HepG2 (cell line): ENCODE results near the gene PLCXD1. TPM values are rescaled to one million over a fixed set of nuclear protein-coding genes. Genes with fewer than 3 reads are reported as not detected.

Experiments
- ATAC-seq: fragments of 200-7000 bp; cut with Tn5 transposase; 3 replicates; pipeline ENCODE4 v1.9.1; 2020; ENCODE audit warnings: mild to moderate bottlenecking, moderate library complexity
- BruUV-seq: library from RNA; stranded (reverse); fragments of 400-500 nt; replicated peaks from 2 replicates; lab custom pipeline; 2021; lab: Mats Ljungman, UMichigan
- CTCF ChIA-PET: fragments of 300-600 bp; formaldehyde crosslinking; extraction: SDS; loops from one replicate; lab custom pipeline; 2021; ENCODE audit warnings: low total read pairs, inconsistent platforms, low intra/inter-chr PET ratio; lab: Yijun Ruan, JAX
- POLR2A ChIA-PET: fragments of 350-600 bp; sonication (Branson Sonifier 250); formaldehyde crosslinking; loops from one replicate; lab custom pipeline; 2020; ENCODE audit warnings: antibody characterized with exemption, inconsistent platforms; lab: Yijun Ruan, JAX
- DNase-seq: peaks from one replicate; pipeline ENCODE4 v3.0.0-alpha.2; 2015; ENCODE audit warnings: low spot score
- FAIRE-seq: peaks from 3 replicates; lab custom pipeline; 2011; peaks lifted over from hg19 to GRCh38; lab: Jason Lieb, UNC
- H2AFZ ChIP-seq: one replicate; pipeline ENCODE4 v1.6.1; 2011; ENCODE audit warnings: low read length, inconsistent platforms
- H3K27ac ChIP-seq: fragments of 300-600 bp; 3 replicates; pipeline ENCODE4 v1.8.0; 2011; ENCODE audit warnings: mixed run types, mild to moderate bottlenecking, mixed read lengths, low read length, inconsistent platforms; ENCODE audit not compliant: insufficient read depth; ENCODE audit errors: extremely low read length
- H3K27me3 ChIP-seq, 2 experiments: fragments of 200-600 bp in 1 of 2; 2 replicates in 1 of 2; 3 replicates in 1 of 2; pipeline versions ENCODE4 v1.6.0 to v1.8.0; 2011; ENCODE audit warnings: low read length in 2 of 2, mild to moderate bottlenecking in 2 of 2, moderate library complexity in 2 of 2, inconsistent platforms in 1 of 2; ENCODE audit not compliant: insufficient read depth in 2 of 2, control insufficient read depth in 1 of 2
- H3K36me3 ChIP-seq, 2 experiments: fragments of 200-600 bp in 1 of 2; replicated peaks in 1 of 2; 2 replicates in 1 of 2; 3 replicates in 1 of 2; pipeline versions ENCODE4 v1.5.1 to v1.8.0; 2011; ENCODE audit warnings: low read length in 2 of 2, inconsistent platforms in 1 of 2; ENCODE audit not compliant: insufficient read depth in 2 of 2, control insufficient read depth in 1 of 2
- H3K4me1 ChIP-seq: 2 replicates; pipeline ENCODE4 v1.5.1; 2012; ENCODE audit warnings: low read length, inconsistent platforms; ENCODE audit not compliant: insufficient read depth
- H3K4me2 ChIP-seq: 2 replicates; pipeline ENCODE4 v1.6.0; 2011; ENCODE audit warnings: low read depth, low read length, inconsistent platforms
- H3K4me3 ChIP-seq, 3 experiments: fragments of 200-600 bp in 1 of 3; sonication (generic), shearing (Covaris generic) in 1 of 3; replicated peaks in 1 of 3; 2 replicates each; pipeline ENCODE4 v1.5.1; 2011 to 2016; ENCODE audit warnings: low read length in 3 of 3, inconsistent platforms in 2 of 3, low read depth in 2 of 3, mild to moderate bottlenecking in 2 of 3, control low read depth in 1 of 3, mixed read lengths in 1 of 3; ENCODE audit not compliant: insufficient read depth in 1 of 3
- H3K79me2 ChIP-seq: one replicate; pipeline ENCODE4 v1.6.1; 2011; ENCODE audit warnings: low read length, inconsistent platforms; ENCODE audit not compliant: insufficient read depth
- H3K9ac ChIP-seq: 2 replicates; pipeline ENCODE4 v1.6.0; 2011; ENCODE audit warnings: mild to moderate bottlenecking, low read depth, low read length, inconsistent platforms; ENCODE audit not compliant: insufficient read depth
- H3K9me3 ChIP-seq: 2 replicates; pipeline ENCODE4 v1.5.1; 2012; ENCODE audit warnings: mild to moderate bottlenecking, low read length
- H4K20me1 ChIP-seq: 2 replicates; pipeline ENCODE4 v1.6.0; 2011; ENCODE audit warnings: inconsistent platforms, mild to moderate bottlenecking, low read length, moderate library complexity; ENCODE audit not compliant: insufficient read depth
- AGO2 ChIP-seq: fragments of 200-400 bp; formaldehyde crosslinking; optimal IDR thresholded peaks from 2 replicates; pipeline ENCODE3; 2017; ENCODE audit warnings: mild to moderate bottlenecking, low read depth, low read length, moderate library complexity
- NONO ChIP-seq, 2 experiments: fragments of 450-650 bp in 1 of 2; sonication (generic) in 1 of 2; formaldehyde crosslinking in 1 of 2; IDR thresholded peaks in 1 of 2; conservative IDR thresholded peaks in 1 of 2; 2 replicates each; pipeline versions ENCODE4 v1.6.1 to v1.8.0; 2017 to 2022; ENCODE audit warnings: mild to moderate bottlenecking in 1 of 2, missing genetic modification reagents in 1 of 2, moderate library complexity in 1 of 2
- POLR2G ChIP-seq: fragments of 200-400 bp; formaldehyde crosslinking; IDR thresholded peaks from 2 replicates; pipeline ENCODE4 v1.6.1; 2018; ENCODE audit warnings: mild to moderate bottlenecking, low read depth, low read length, moderate library complexity
- SNAI1 ChIP-seq: sonication (generic); formaldehyde crosslinking; IDR thresholded peaks from 2 replicates; pipeline ENCODE4 v1.5.0; 2020; ENCODE audit warnings: mild to moderate bottlenecking, missing genetic modification reagents, borderline replicate concordance
- WGBS: methylation state at CpG from one replicate; pipeline ENCODE4 v1.1.6; 2017; ENCODE audit warnings: low lambda C conversion rate; 5-methylcytosine and 5-hydroxymethylcytosine counted together
- in situ Hi-C: cut with HindIII; loops from 2 replicates; pipeline ENCODE4 v1.10.0; 2017; ENCODE audit warnings: low pct_unique_long_range_greater_than_20kb; ENCODE audit not compliant: extremely low pct_ligation_motif_present
- intact Hi-C: fragments of 100-400 bp; cut with micrococcal nuclease; formaldehyde crosslinking; loops from one replicate; pipeline ENCODE4 v1.10.0; 2022; ENCODE audit not compliant: unreplicated experiment
- polyA plus RNA-seq, 8 experiments: library from polyadenylated mRNA; depleted of rRNA in 3 of 8; stranded (reverse) in 7 of 8; unstranded in 1 of 8; fragments of >200 nt; fragmentation: Illumina TruSeq in 4 of 8; extraction: Trizol in 4 of 8; gene quantifications; 2 replicates each; pipeline versions ENCODE4 v1.2.1 to v1.2.3, GENCODE V29; 2011 to 2016; ENCODE audit warnings: low read depth in 4 of 8, missing spikeins in 1 of 8, mixed read lengths in 1 of 8; ENCODE audit not compliant: insufficient read depth in 1 of 8
- total RNA-seq, 5 experiments: library from RNA; depleted of rRNA; stranded (reverse); fragments of >200 nt; fragmentation: Illumina TruSeq; extraction: Trizol; gene quantifications; 2 replicates each; pipeline ENCODE4 v1.2.3, GENCODE V29; 2016; ENCODE audit warnings: low read depth in 1 of 5
- TF ChIP-seq, protein P1 (sequence below): sonication (generic); formaldehyde crosslinking; IDR thresholded peaks from 2 replicates; pipeline ENCODE4 v1.9.0; 2022; ENCODE audit warnings: missing genetic modification reagents, mild to moderate bottlenecking, borderline replicate concordance
- TF ChIP-seq, protein P2 (sequence below): sonication (generic); formaldehyde crosslinking; IDR thresholded peaks from 2 replicates; pipeline ENCODE4 v1.5.1; 2020; ENCODE audit warnings: mild to moderate bottlenecking, missing genetic modification reagents, moderate library complexity

Gene PLCXD1
- total and polyA plus RNA-seq, 2 of the 13 experiments (the other 11 are each of a cell fraction or from before 2014, with no cell fraction given) = 87.7 to 153 TPM

DNA sequence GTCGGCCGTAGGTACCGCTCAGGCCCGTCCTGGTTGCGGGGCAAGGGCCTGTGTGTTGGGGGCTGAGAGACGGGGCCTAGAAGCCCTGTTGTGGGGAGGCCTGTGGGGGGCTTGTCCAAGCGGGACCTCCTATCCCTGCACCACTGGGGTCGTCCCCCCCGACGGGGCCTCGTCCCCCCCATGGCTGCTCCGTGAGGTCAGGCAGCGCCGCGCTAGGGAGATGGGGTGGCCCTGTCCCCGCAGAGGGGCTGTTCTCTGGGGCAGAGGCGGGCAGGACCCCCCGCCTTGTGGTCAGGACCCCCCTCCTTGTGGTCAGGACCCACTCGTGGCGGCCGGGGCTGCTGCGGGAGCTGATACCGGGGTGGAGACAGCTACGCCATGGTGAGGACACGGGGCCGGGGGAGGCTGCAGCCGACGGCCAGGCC is 49.6 kb downstream of the PLCXD1 start:
- ChIA-PET CTCF (no interaction called here), POLR2A (no interaction called here)
- Histone ChIP-seq H3K9ac (no peak overlapping the region), H2AFZ (no peak overlapping the region), H3K9me3 (no peaks in the 10 kb centered on the region), H3K79me2 (no peaks in the 10 kb centered on the region), H3K36me3 (no peaks in the 10 kb centered on the region), H3K27ac (no peak overlapping the region), H3K4me2 (peak overlapping the region; percentile 43), H3K27me3 (peaks cover 0 to 4% of the 10 kb centered on the region in 2 experiments; a peak in 1 of 5 replicates), H3K4me3 (0 out of 6 replicates have a peak overlapping the region, but pooled peaks of 1 of the 3 experiments have one; percentile 16), H4K20me1 (no peaks in the 10 kb centered on the region), H3K4me1 (peaks cover 5% of the 10 kb centered on the region)
- intact Hi-C loops = no loop called here
- ATAC-seq (peak; percentile 40), DNase-seq (no peak), FAIRE-seq (no peak)
- BruUV-seq = no TSS peak
- WGBS = no CpG with 5 or more reads among the region's 28 CpGs
- in situ Hi-C loops = no loop called here
- 0 out of 2 replicates have a peak, but pooled peaks have one; percentile 18 for TF ChIP-seq POLR2G
- no peak for TF ChIP-seq SNAI1
- TF ChIP-seq, protein P1, sequence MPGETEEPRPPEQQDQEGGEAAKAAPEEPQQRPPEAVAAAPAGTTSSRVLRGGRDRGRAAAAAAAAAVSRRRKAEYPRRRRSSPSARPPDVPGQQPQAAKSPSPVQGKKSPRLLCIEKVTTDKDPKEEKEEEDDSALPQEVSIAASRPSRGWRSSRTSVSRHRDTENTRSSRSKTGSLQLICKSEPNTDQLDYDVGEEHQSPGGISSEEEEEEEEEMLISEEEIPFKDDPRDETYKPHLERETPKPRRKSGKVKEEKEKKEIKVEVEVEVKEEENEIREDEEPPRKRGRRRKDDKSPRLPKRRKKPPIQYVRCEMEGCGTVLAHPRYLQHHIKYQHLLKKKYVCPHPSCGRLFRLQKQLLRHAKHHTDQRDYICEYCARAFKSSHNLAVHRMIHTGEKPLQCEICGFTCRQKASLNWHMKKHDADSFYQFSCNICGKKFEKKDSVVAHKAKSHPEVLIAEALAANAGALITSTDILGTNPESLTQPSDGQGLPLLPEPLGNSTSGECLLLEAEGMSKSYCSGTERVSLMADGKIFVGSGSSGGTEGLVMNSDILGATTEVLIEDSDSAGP = 0 out of 2 replicates have a peak, but pooled peaks have one; percentile 13
- peak; percentile 83 for TF ChIP-seq AGO2
- TF ChIP-seq, protein P2, sequence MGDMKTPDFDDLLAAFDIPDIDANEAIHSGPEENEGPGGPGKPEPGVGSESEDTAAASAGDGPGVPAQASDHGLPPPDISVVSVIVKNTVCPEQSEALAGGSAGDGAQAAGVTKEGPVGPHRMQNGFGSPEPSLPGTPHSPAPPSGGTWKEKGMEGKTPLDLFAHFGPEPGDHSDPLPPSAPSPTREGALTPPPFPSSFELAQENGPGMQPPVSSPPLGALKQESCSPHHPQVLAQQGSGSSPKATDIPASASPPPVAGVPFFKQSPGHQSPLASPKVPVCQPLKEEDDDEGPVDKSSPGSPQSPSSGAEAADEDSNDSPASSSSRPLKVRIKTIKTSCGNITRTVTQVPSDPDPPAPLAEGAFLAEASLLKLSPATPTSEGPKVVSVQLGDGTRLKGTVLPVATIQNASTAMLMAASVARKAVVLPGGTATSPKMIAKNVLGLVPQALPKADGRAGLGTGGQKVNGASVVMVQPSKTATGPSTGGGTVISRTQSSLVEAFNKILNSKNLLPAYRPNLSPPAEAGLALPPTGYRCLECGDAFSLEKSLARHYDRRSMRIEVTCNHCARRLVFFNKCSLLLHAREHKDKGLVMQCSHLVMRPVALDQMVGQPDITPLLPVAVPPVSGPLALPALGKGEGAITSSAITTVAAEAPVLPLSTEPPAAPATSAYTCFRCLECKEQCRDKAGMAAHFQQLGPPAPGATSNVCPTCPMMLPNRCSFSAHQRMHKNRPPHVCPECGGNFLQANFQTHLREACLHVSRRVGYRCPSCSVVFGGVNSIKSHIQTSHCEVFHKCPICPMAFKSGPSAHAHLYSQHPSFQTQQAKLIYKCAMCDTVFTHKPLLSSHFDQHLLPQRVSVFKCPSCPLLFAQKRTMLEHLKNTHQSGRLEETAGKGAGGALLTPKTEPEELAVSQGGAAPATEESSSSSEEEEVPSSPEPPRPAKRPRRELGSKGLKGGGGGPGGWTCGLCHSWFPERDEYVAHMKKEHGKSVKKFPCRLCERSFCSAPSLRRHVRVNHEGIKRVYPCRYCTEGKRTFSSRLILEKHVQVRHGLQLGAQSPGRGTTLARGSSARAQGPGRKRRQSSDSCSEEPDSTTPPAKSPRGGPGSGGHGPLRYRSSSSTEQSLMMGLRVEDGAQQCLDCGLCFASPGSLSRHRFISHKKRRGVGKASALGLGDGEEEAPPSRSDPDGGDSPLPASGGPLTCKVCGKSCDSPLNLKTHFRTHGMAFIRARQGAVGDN = 0 out of 2 replicates have a peak, but pooled peaks have one; percentile 6
- TF ChIP-seq NONO (IDR thresholded peaks at IDR 0.05) = no peak
- peak; percentile 45; the same call in 1 of the 2 replicates for TF ChIP-seq NONO (CRISPR knock-in tag; conservative IDR thresholded peaks at IDR 0.05)
